NCI-H2196 (cell line): Measurements from ENCODE around the gene HIBADH.

Experiments used
- DNase-seq: peaks from one replicate; lab custom pipeline; 2025; ENCODE audit not compliant: unreplicated experiment; lab: John Stamatoyannopoulos, UW

HIBADH gene

GRCh38 chr7:27551803-27552400 lies 110.8 kb downstream of the HIBADH start:
- no peak for DNase-seq

GRCh38 chr7:27549606-27550005 lies 113.1 kb downstream of the HIBADH start:
- DNase-seq: no peak

GRCh38 chr7:27548304-27548703 lies 114.4 kb downstream of the HIBADH start:
- DNase-seq: no peak

- no peak for DNase-seq
Observed at GRCh38 chr7:27547401-27547800, 115.3 kb downstream of the HIBADH start.

- DNase-seq: no peak
Observed at GRCh38 chr7:27546610-27547009, 116.1 kb downstream of the HIBADH start.

GRCh38 chr7:27535795-27536194 lies 126.9 kb downstream of the HIBADH start:
- no peak for DNase-seq

- no peak for DNase-seq
Observed at GRCh38 chr7:27533652-27534081, 129.0 kb downstream of the HIBADH start.

GRCh38 chr7:27532314-27532713 lies 130.4 kb downstream of the HIBADH start:
- DNase-seq: no peak

GRCh38 chr7:27527348-27527714 lies 135.4 kb downstream of the HIBADH start:
- DNase-seq: no peak

GRCh38 chr7:27526611-27527347 lies 135.9 kb downstream of the HIBADH start:
- DNase-seq: no peak

- no peak for DNase-seq
Observed at GRCh38 chr7:27526131-27526530, 136.6 kb downstream of the HIBADH start.

- no peak for DNase-seq
Observed at GRCh38 chr7:27523321-27523720, 139.4 kb downstream of the HIBADH start.

- no peak for DNase-seq
Observed at GRCh38 chr7:27522566-27522965, 140.1 kb downstream of the HIBADH start.

GRCh38 chr7:27520815-27521790 lies 141.6 kb downstream of the HIBADH start:
- no peak for DNase-seq

GRCh38 chr7:27519793-27520469 lies 142.8 kb downstream of the HIBADH start:
- DNase-seq: no peak

- no peak for DNase-seq
Observed at GRCh38 chr7:27518561-27519350, 143.9 kb downstream of the HIBADH start.

- no peak for DNase-seq
Observed at GRCh38 chr7:27516421-27516820, 146.3 kb downstream of the HIBADH start.

- DNase-seq: no peak
Observed at GRCh38 chr7:27515933-27516332, 146.8 kb downstream of the HIBADH start.

GRCh38 chr7:27514861-27515260 lies 147.8 kb downstream of the HIBADH start:
- no peak for DNase-seq

- no peak for DNase-seq
Observed at GRCh38 chr7:27513885-27514284, 148.8 kb downstream of the HIBADH start.
